NCI-H526 (cell line): Measurements from ENCODE around the gene KCTD3.

Source experiments
- DNase-seq, 2 experiments: peaks; one replicate each; lab custom pipeline; 2025; lab: John Stamatoyannopoulos, UW

The KCTD3 gene

GRCh38 chr1:215660259-215660658, 93.2 kb downstream of the KCTD3 start:
- no peak for DNase-seq

GRCh38 chr1:215661033-215661432, 93.9 kb downstream of the KCTD3 start:
- DNase-seq: no peak

GRCh38 chr1:215665215-215665614, 98.1 kb downstream of the KCTD3 start:
- no peak for DNase-seq

GRCh38 chr1:215667761-215668160, 100.7 kb downstream of the KCTD3 start:
- DNase-seq: no peak

- no peak for DNase-seq
Measured at GRCh38 chr1:215669806-215670491, 102.8 kb downstream of the KCTD3 start.
